H9 (cell line): Measurements from ENCODE around the gene SIGLEC10. TPM values are rescaled to one million over a fixed set of nuclear protein-coding genes. Genes with fewer than 3 reads are reported as not detected.

ENCODE experiments used
- DNase-seq: peaks from one replicate; pipeline ENCODE4 v3.0.0-alpha.2; 2017
- H2AFZ ChIP-seq: one replicate; pipeline ENCODE4 v1.6.1; 2013; ENCODE audit warnings: mild to moderate bottlenecking, low read length, control low read depth, moderate library complexity
- H2AK5ac ChIP-seq: 2 replicates; pipeline ENCODE4 v1.6.1; 2013; ENCODE audit warnings: low read length, control low read depth, mixed read lengths; ENCODE audit not compliant: insufficient read length
- H2BK120ac ChIP-seq: one replicate; pipeline ENCODE4 v1.6.1; 2013; ENCODE audit warnings: low read depth, mild to moderate bottlenecking, low read length, control low read depth, inconsistent platforms; ENCODE audit not compliant: poor library complexity, severe bottlenecking
- H2BK12ac ChIP-seq: 2 replicates; pipeline ENCODE4 v1.6.1; 2013; ENCODE audit warnings: low read length, control low read depth, mixed read lengths, low read depth; ENCODE audit not compliant: insufficient read length
- H2BK15ac ChIP-seq: 2 replicates; pipeline ENCODE4 v1.6.1; 2013; ENCODE audit warnings: low read depth, low read length, control low read depth
- H2BK20ac ChIP-seq: one replicate; pipeline ENCODE4 v1.6.1; 2013; ENCODE audit warnings: low read depth, mild to moderate bottlenecking, low read length, control low read depth, inconsistent platforms; ENCODE audit not compliant: poor library complexity, severe bottlenecking
- H2BK5ac ChIP-seq: 2 replicates; pipeline ENCODE4 v1.6.1; 2013; ENCODE audit warnings: low read length, control low read depth, mixed read lengths; ENCODE audit not compliant: insufficient read length
- H3K14ac ChIP-seq: 2 replicates; pipeline ENCODE4 v1.6.1; 2013; ENCODE audit warnings: low read length, control low read depth; ENCODE audit not compliant: insufficient read depth
- H3K18ac ChIP-seq: 2 replicates; pipeline ENCODE4 v1.6.1; 2013; ENCODE audit warnings: low read depth, mild to moderate bottlenecking, mixed read lengths, low read length, control low read depth; ENCODE audit not compliant: insufficient read length
- H3K23ac ChIP-seq: 2 replicates; pipeline ENCODE4 v1.6.1; 2013; ENCODE audit warnings: low read length, control low read depth, mixed read lengths, low read depth; ENCODE audit not compliant: insufficient read length
- H3K23me2 ChIP-seq: 2 replicates; pipeline ENCODE4 v1.6.1; 2013; ENCODE audit warnings: low read depth, mild to moderate bottlenecking, mixed read lengths, low read length, control low read depth; ENCODE audit not compliant: insufficient read length, poor library complexity, severe bottlenecking
- H3K27ac ChIP-seq: 2 replicates; pipeline ENCODE4 v1.5.1; 2013; ENCODE audit warnings: low read length, control low read depth, mixed read lengths, low read depth; ENCODE audit not compliant: insufficient read length
- H3K27me3 ChIP-seq: 2 replicates; pipeline ENCODE4 v1.6.1; 2013; ENCODE audit warnings: low read length, control low read depth, inconsistent platforms; ENCODE audit not compliant: insufficient read depth
- H3K4ac ChIP-seq: 2 replicates; pipeline ENCODE4 v1.6.1; 2013; ENCODE audit warnings: low read depth, mild to moderate bottlenecking, control low read depth, inconsistent platforms, low read length, moderate library complexity
- H3K4me1 ChIP-seq: 2 replicates; pipeline ENCODE4 v1.6.1; 2013; ENCODE audit warnings: low read length, control low read depth, inconsistent platforms; ENCODE audit not compliant: insufficient read depth
- H3K4me2 ChIP-seq: 2 replicates; pipeline ENCODE4 v1.6.1; 2013; ENCODE audit warnings: low read length, control low read depth, mixed read lengths; ENCODE audit not compliant: insufficient read length, insufficient read depth
- H3K56ac ChIP-seq: 2 replicates; pipeline ENCODE4 v1.6.1; 2013; ENCODE audit warnings: low read depth, mild to moderate bottlenecking, mixed read lengths, low read length, control low read depth; ENCODE audit not compliant: insufficient read length
- H3K79me1 ChIP-seq: 2 replicates; pipeline ENCODE4 v1.6.1; 2013; ENCODE audit warnings: low read depth, mild to moderate bottlenecking, moderate library complexity, low read length, control low read depth, inconsistent platforms; ENCODE audit not compliant: insufficient read depth, poor library complexity, severe bottlenecking
- H3K79me2 ChIP-seq: 2 replicates; pipeline ENCODE4 v1.6.1; 2013; ENCODE audit warnings: low read length, control low read depth, inconsistent platforms; ENCODE audit not compliant: insufficient read depth
- H3K9ac ChIP-seq: 2 replicates; pipeline ENCODE4 v1.6.1; 2013; ENCODE audit warnings: low read length, control low read depth, mixed read lengths; ENCODE audit not compliant: insufficient read length; ENCODE audit errors: extremely low read depth
- H3K9me3 ChIP-seq: one replicate; pipeline ENCODE4 v1.6.1; 2013; ENCODE audit warnings: low read depth, low read length, inconsistent platforms; ENCODE audit not compliant: control insufficient read depth
- H3T11ph ChIP-seq: one replicate; pipeline ENCODE4 v1.6.1; 2013; ENCODE audit warnings: mild to moderate bottlenecking, low read length, control low read depth, inconsistent platforms
- H4K20me1 ChIP-seq: one replicate; pipeline ENCODE4 v1.6.1; 2013; ENCODE audit not compliant: control insufficient read depth, insufficient read length, insufficient read depth
- H4K5ac ChIP-seq: 2 replicates; pipeline ENCODE4 v1.6.1; 2013; ENCODE audit warnings: low read depth, mild to moderate bottlenecking, mixed read lengths, low read length, control low read depth; ENCODE audit not compliant: insufficient read length
- H4K8ac ChIP-seq: replicated peaks from 2 replicates; pipeline ENCODE4 v1.6.1; 2013; ENCODE audit warnings: low read length, control low read depth, mixed read lengths, low read depth; ENCODE audit not compliant: insufficient read length
- H4K91ac ChIP-seq: 2 replicates; pipeline ENCODE4 v1.6.1; 2013; ENCODE audit warnings: low read depth, mild to moderate bottlenecking, moderate library complexity, mixed read lengths, low read length, control low read depth; ENCODE audit not compliant: insufficient read length
- H3K27ac Mint-ChIP-seq, 3 experiments: 2 replicates in 2 of 3; 3 replicates in 1 of 3; pipeline ENCODE4 v1.8.0; 2020 to 2021; ENCODE audit warnings: mixed read lengths in 3 of 3, mild to moderate bottlenecking in 1 of 3, moderate library complexity in 1 of 3
- H3K27me3 Mint-ChIP-seq: 2 replicates; pipeline ENCODE4 v1.8.0; 2021; ENCODE audit warnings: low read depth, mild to moderate bottlenecking, moderate library complexity, mixed read lengths
- H3K36me3 Mint-ChIP-seq, 3 experiments: 2 replicates in 2 of 3; 3 replicates in 1 of 3; pipeline ENCODE4 v1.8.0; 2020 to 2021; ENCODE audit warnings: low read depth in 3 of 3, mixed read lengths in 3 of 3; ENCODE audit not compliant: insufficient read depth in 1 of 3
- H3K4me1 Mint-ChIP-seq, 2 experiments: 2 replicates each; pipeline ENCODE4 v1.8.0; 2020; ENCODE audit warnings: mixed read lengths in 2 of 2
- H3K4me3 Mint-ChIP-seq, 2 experiments: 2 replicates in 1 of 2; 3 replicates in 1 of 2; pipeline ENCODE4 v1.8.0; 2020 to 2021; ENCODE audit warnings: mild to moderate bottlenecking in 2 of 2, mixed read lengths in 2 of 2, moderate library complexity in 1 of 2
- H3K9me3 Mint-ChIP-seq, 2 experiments: 2 replicates in 1 of 2; 3 replicates in 1 of 2; pipeline ENCODE4 v1.8.0; 2020; ENCODE audit warnings: mild to moderate bottlenecking in 2 of 2, mixed read lengths in 2 of 2, moderate library complexity in 1 of 2
- WGBS: extraction: QIAGEN DNeasy Blood & Tissue Kit; methylation state at CpG from one replicate; pipeline ENCODE4 v1.1.7; 2013; ENCODE audit warnings: missing lambda C conversion rate, low lambda C conversion rate, mixed read lengths; ENCODE audit not compliant: insufficient read length; ENCODE audit errors: extremely low coverage; 5-methylcytosine and 5-hydroxymethylcytosine counted together
- total RNA-seq: library from RNA; stranded (reverse); gene quantifications from 2 replicates; pipeline ENCODE4 v1.2.1, GENCODE V29; 2021
- TF ChIP-seq, protein P1 (sequence below): fragments of 200-600 bp; sonication (generic); conservative IDR thresholded peaks from 3 replicates; pipeline ENCODE4 v1.8.0; 2021; ENCODE audit warnings: antibody characterized with exemption, mild to moderate bottlenecking

The SIGLEC10 gene
- total RNA-seq, 1 experiment from 2014 or later, result not detected

DNA sequence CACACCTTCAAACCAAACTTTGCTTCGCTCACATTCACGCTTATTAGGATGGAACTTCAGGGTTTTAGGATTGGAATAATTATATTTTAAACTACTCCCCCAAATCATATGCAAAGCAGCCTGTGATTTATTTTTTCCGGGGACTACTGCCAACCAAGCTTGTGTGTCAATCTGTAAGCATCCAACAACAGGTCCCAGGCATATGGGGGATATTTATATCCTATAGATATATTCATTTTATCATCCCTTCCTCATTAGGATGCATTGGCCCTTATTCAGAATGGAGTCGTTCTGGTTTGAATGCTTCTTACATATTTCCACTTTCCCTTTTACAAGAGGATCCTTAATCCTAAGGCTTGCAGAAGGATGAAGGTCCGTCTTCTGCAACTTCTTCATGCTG lies 18.2 kb downstream of the SIGLEC10 start:
- Mint-ChIP-seq H3K9me3 (peaks cover 36 to 38% of the 10 kb centered on the region in 2 experiments), H3K4me3 (no peak overlapping the region), H3K4me1 (peaks cover 17 to 27% of the 10 kb centered on the region in 2 experiments), H3K27me3 (peaks cover 8% of the 10 kb centered on the region; the same call in 1 of the 2 replicates), H3K36me3 (peaks cover 34 to 56% (median 38%) of the 10 kb centered on the region in 3 experiments), H3K27ac (no peak overlapping the region)
- no peak overlapping the region for H2BK5ac ChIP-seq
- H4K91ac ChIP-seq, result no peak overlapping the region
- no peak overlapping the region for H3K56ac ChIP-seq
- H3K4me2 ChIP-seq, result no peak overlapping the region
- H3K27me3 ChIP-seq, result no peaks in the 10 kb centered on the region
- H3K27ac ChIP-seq, result no peak overlapping the region
- no peaks in the 10 kb centered on the region for H3K79me1 ChIP-seq
- H3K4me1 ChIP-seq, result no peaks in the 10 kb centered on the region
- H3K9ac ChIP-seq, result no peak overlapping the region
- no peak overlapping the region for H2BK12ac ChIP-seq
- H3K23me2 ChIP-seq, result peaks cover 3% of the 10 kb centered on the region
- H4K5ac ChIP-seq, result no peak overlapping the region
- H2BK20ac ChIP-seq, result no peak overlapping the region
- peaks cover 19% of the 10 kb centered on the region for H3K9me3 ChIP-seq
- no peak overlapping the region for H2BK15ac ChIP-seq
- H2AFZ ChIP-seq, result no peak overlapping the region
- H2BK120ac ChIP-seq, result no peak overlapping the region
- no CpG with 5 or more reads among the region's 5 CpGs for WGBS
- H3K14ac ChIP-seq, result no peak overlapping the region
- H3K18ac ChIP-seq, result no peak overlapping the region
- H3T11ph ChIP-seq, result no peak overlapping the region
- H4K20me1 ChIP-seq, result no peaks in the 10 kb centered on the region
- H3K4ac ChIP-seq, result no peak overlapping the region
- no peak overlapping the region for H2AK5ac ChIP-seq
- no peak overlapping the region for H4K8ac ChIP-seq
- H3K79me2 ChIP-seq, result no peaks in the 10 kb centered on the region
- no peak overlapping the region for H3K23ac ChIP-seq
- no peak for DNase-seq
- TF ChIP-seq, protein P1, sequence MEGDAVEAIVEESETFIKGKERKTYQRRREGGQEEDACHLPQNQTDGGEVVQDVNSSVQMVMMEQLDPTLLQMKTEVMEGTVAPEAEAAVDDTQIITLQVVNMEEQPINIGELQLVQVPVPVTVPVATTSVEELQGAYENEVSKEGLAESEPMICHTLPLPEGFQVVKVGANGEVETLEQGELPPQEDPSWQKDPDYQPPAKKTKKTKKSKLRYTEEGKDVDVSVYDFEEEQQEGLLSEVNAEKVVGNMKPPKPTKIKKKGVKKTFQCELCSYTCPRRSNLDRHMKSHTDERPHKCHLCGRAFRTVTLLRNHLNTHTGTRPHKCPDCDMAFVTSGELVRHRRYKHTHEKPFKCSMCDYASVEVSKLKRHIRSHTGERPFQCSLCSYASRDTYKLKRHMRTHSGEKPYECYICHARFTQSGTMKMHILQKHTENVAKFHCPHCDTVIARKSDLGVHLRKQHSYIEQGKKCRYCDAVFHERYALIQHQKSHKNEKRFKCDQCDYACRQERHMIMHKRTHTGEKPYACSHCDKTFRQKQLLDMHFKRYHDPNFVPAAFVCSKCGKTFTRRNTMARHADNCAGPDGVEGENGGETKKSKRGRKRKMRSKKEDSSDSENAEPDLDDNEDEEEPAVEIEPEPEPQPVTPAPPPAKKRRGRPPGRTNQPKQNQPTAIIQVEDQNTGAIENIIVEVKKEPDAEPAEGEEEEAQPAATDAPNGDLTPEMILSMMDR, result no peak
